ENCODE results near the gene C19orf25.

The C19orf25 gene

GRCh38 chr19:1460033-1460995, 18.7 kb downstream of the C19orf25 start:
- no peak for DNase-seq

- no peak for DNase-seq
Measured at GRCh38 chr19:1459479-1459878, 19.5 kb downstream of the C19orf25 start.

GRCh38 chr19:1457892-1458291, 21.1 kb downstream of the C19orf25 start:
- DNase-seq = no peak

GRCh38 chr19:1457031-1457739, 21.8 kb downstream of the C19orf25 start:
- DNase-seq = no peak

- DNase-seq = no peak
Measured at GRCh38 chr19:1456121-1456900, 22.7 kb downstream of the C19orf25 start.

GRCh38 chr19:1455336-1456120, 23.5 kb downstream of the C19orf25 start:
- DNase-seq = peak; percentile 60

- no peak for DNase-seq
Measured at GRCh38 chr19:1455002-1455335, 24.0 kb downstream of the C19orf25 start.

- DNase-seq = peak; percentile 60
Measured at GRCh38 chr19:1453525-1454364, 25.3 kb downstream of the C19orf25 start.

- DNase-seq = no peak
Measured at GRCh38 chr19:1452802-1453524, 26.1 kb downstream of the C19orf25 start.

GRCh38 chr19:1451916-1452801, 26.9 kb downstream of the C19orf25 start:
- no peak for DNase-seq

GRCh38 chr19:1450735-1451731, 28.0 kb downstream of the C19orf25 start:
- DNase-seq = no peak

GRCh38 chr19:1449467-1450442, 29.3 kb downstream of the C19orf25 start, which contains the start of gene APC2:
Gene APC2, plus strand, starts transcription at chr19:1450121. Its CDS starts 2,881 bp downstream, at chr19:1453002.
- DNase-seq = peak; percentile 39

GRCh38 chr19:1447944-1448343, 31.1 kb downstream of the C19orf25 start:
- DNase-seq = no peak

GRCh38 chr19:1447504-1447903, 31.5 kb downstream of the C19orf25 start:
- no peak for DNase-seq

- no peak for DNase-seq
Measured at GRCh38 chr19:1446713-1447481, 32.1 kb downstream of the C19orf25 start.

Measured in EL (cell line).